Small intestine (tissue), 7 donors: Measurements from ENCODE around the gene DOCK1. TPM values are rescaled to one million over a fixed set of nuclear protein-coding genes. Genes with fewer than 3 reads are reported as not detected.

Source experiments
- DNase-seq, 2 donors: peaks; one replicate each; pipeline versions ENCODE4 v3.0.0 to v3.0.0-alpha.2; 2013
- FAIRE-seq: peaks from 2 replicates; lab custom pipeline; 2012; peaks lifted over from hg19 to GRCh38; lab: Jason Lieb, UNC
- H3K27ac ChIP-seq, 3 donors: one replicate each; pipeline ENCODE4 v1.5.1; 2013; ENCODE audit warnings: low read length in 2 of 3, mild to moderate bottlenecking in 2 of 3, control low read depth in 1 of 3, inconsistent platforms in 1 of 3, low read depth in 1 of 3, moderate library complexity in 1 of 3
- H3K27me3 ChIP-seq, 3 donors: one replicate each; pipeline ENCODE4 v1.6.1; 2013; ENCODE audit warnings: low read length in 3 of 3, inconsistent platforms in 1 of 3; ENCODE audit not compliant: control insufficient read depth in 3 of 3, insufficient read depth in 3 of 3
- H3K36me3 ChIP-seq, 3 donors: one replicate each; pipeline ENCODE4 v1.6.1; 2013; ENCODE audit warnings: low read length in 3 of 3, inconsistent platforms in 1 of 3, low read depth in 1 of 3, mild to moderate bottlenecking in 1 of 3, moderate library complexity in 1 of 3; ENCODE audit not compliant: control insufficient read depth in 3 of 3, insufficient read depth in 2 of 3
- H3K4me1 ChIP-seq, 3 donors: one replicate each; pipeline ENCODE4 v1.6.1; 2013; ENCODE audit warnings: low read length in 2 of 3, inconsistent platforms in 1 of 3, low read depth in 1 of 3, mild to moderate bottlenecking in 1 of 3, moderate library complexity in 1 of 3; ENCODE audit not compliant: control insufficient read depth in 3 of 3, insufficient read depth in 2 of 3
- H3K4me3 ChIP-seq, 3 donors: one replicate each; pipeline ENCODE4 v1.5.1; 2013; ENCODE audit warnings: low read length in 3 of 3, control low read depth in 1 of 3, inconsistent platforms in 1 of 3, low read depth in 1 of 3, mild to moderate bottlenecking in 1 of 3, moderate library complexity in 1 of 3
- H3K9me3 ChIP-seq, 2 donors: one replicate each; pipeline ENCODE4 v1.6.1; 2013; ENCODE audit warnings: low read depth in 1 of 2, low read length in 1 of 2; ENCODE audit not compliant: control insufficient read depth in 2 of 2, insufficient read depth in 1 of 2
- WGBS, 3 donors: extraction: QIAGEN DNeasy Blood & Tissue Kit; methylation state at CpG; one replicate each; pipeline ENCODE4 v1.1.7; 2013; 5-methylcytosine and 5-hydroxymethylcytosine counted together
- polyA plus RNA-seq, 4 donors: library from polyadenylated mRNA; stranded (reverse) in 3 of 4; unstranded in 1 of 4; fragments of 200-250 nt in 3 of 4; fragments of 120-200 nt in 1 of 4; gene quantifications; one replicate each; pipeline versions ENCODE4 v1.2.1 to v1.2.3, GENCODE V29; 2013
- donor health status: healthy with polysubstance abuse.
- donor health status: control.
- donor health status: control.
- donor health status: Bipolar disorder and iron deficiency.
- donor health status: healthy.

DOCK1 gene
- polyA plus RNA-seq, 4 donors = 16.8 to 27.0 (median 22.1) TPM

GRCh38 chr10:127090138-127090537 lies 184.9 kb downstream of the DOCK1 start:
- Histone ChIP-seq H3K4me3 (no peak overlapping the region), H3K27ac (peak overlapping the region in 1 of 3 donors; percentile 70), H3K4me1 (peaks cover 0 to 16% (median 0%) of the 10 kb centered on the region in 3 donors), H3K9me3 (no peaks in the 10 kb centered on the region), H3K27me3 (no peaks in the 10 kb centered on the region), H3K36me3 (peaks cover 0 to 29% (median 0%) of the 10 kb centered on the region in 3 donors)
- 13 to 68% (median 38%) methylated on average over 8 of the region's 8 CpGs for WGBS, 3 donors
- DNase-seq (peak; percentile 89 to 91), FAIRE-seq (no peak)

- DNase-seq (peak; percentile 63 to 84), FAIRE-seq (no peak)
- 31 to 74% (median 54%) methylated on average over 7 of the region's 7 CpGs for WGBS, 3 donors
Measured at GRCh38 chr10:127091354-127091753, 186.1 kb downstream of the DOCK1 start.

GRCh38 chr10:127092916-127093315 lies 187.7 kb downstream of the DOCK1 start:
- no peak overlapping the region for H3K4me3 ChIP-seq
- WGBS, 3 donors = 76 to 89% (median 82%) methylated on average over 8 to 9 of the region's 9 CpGs
- FAIRE-seq (no peak), DNase-seq (no peak)
- H3K9me3 ChIP-seq = no peaks in the 10 kb centered on the region
- no peak overlapping the region for H3K27ac ChIP-seq
- H3K4me1 ChIP-seq = peaks cover 0 to 16% (median 0%) of the 10 kb centered on the region in 3 donors
- peaks cover 0 to 30% (median 0%) of the 10 kb centered on the region in 3 donors for H3K36me3 ChIP-seq
- H3K27me3 ChIP-seq = no peaks in the 10 kb centered on the region

More at GRCh38 chr10:127091354-127091753, 186.1 kb downstream of the DOCK1 start:
- Histone ChIP-seq H3K4me3 (no peak overlapping the region), H3K27ac (peak overlapping the region in 1 of 3 donors; percentile 33), H3K27me3 (no peaks in the 10 kb centered on the region), H3K4me1 (peaks cover 0 to 16% (median 0%) of the 10 kb centered on the region in 3 donors), H3K9me3 (no peaks in the 10 kb centered on the region), H3K36me3 (peaks cover 0 to 28% (median 0%) of the 10 kb centered on the region in 3 donors)

- no peak for DNase-seq
- H3K27me3 ChIP-seq = no peaks in the 10 kb centered on the region
- peaks cover 0 to 9% (median 0%) of the 10 kb centered on the region in 3 donors for H3K4me1 ChIP-seq
- no peaks in the 10 kb centered on the region for H3K9me3 ChIP-seq
- no peak overlapping the region for H3K4me3 ChIP-seq
- H3K27ac ChIP-seq = no peak overlapping the region
- FAIRE-seq = no peak
- H3K36me3 ChIP-seq = peaks cover 0 to 35% (median 0%) of the 10 kb centered on the region in 3 donors
- 88 to 96% (median 93%) methylated on average over 4 of the region's 4 CpGs for WGBS, 3 donors
Measured at GRCh38 chr10:127094984-127095383, 189.8 kb downstream of the DOCK1 start.

- WGBS, 3 donors = 87 to 89% (median 89%) methylated on average over 10 of the region's 10 CpGs
- no peak for FAIRE-seq
Measured at GRCh38 chr10:127100983-127101615, 195.9 kb downstream of the DOCK1 start.

GRCh38 chr10:127102176-127102575 lies 196.9 kb downstream of the DOCK1 start:
- Histone ChIP-seq H3K27ac (no peak overlapping the region), H3K36me3 (peaks cover 0 to 26% (median 3%) of the 10 kb centered on the region in 3 donors)

More at GRCh38 chr10:127100983-127101615, 195.9 kb downstream of the DOCK1 start:
- DNase-seq = no peak
- Histone ChIP-seq H3K9me3 (peaks cover 0 to 4% of the 10 kb centered on the region in 2 donors), H3K27ac (no peak overlapping the region), H3K27me3 (no peaks in the 10 kb centered on the region), H3K4me3 (no peak overlapping the region), H3K36me3 (peaks cover 0 to 20% (median 0%) of the 10 kb centered on the region in 3 donors), H3K4me1 (no peaks in the 10 kb centered on the region)

GRCh38 chr10:127115100-127115499 lies 209.9 kb downstream of the DOCK1 start:
- Histone ChIP-seq H3K9me3 (no peaks in the 10 kb centered on the region), H3K27me3 (no peaks in the 10 kb centered on the region), H3K4me1 (no peaks in the 10 kb centered on the region), H3K27ac (no peak overlapping the region), H3K36me3 (peaks cover 0 to 14% (median 3%) of the 10 kb centered on the region in 3 donors), H3K4me3 (no peak overlapping the region)
- 86 to 98% (median 93%) methylated on average over 1 of the region's 1 CpG for WGBS, 3 donors
- DNase-seq (no peak), FAIRE-seq (no peak)

More at GRCh38 chr10:127102176-127102575, 196.9 kb downstream of the DOCK1 start:
- WGBS, 3 donors = 78 to 90% (median 85%) methylated on average over 3 of the region's 3 CpGs
- Histone ChIP-seq H3K9me3 (peaks cover 0 to 4% of the 10 kb centered on the region in 2 donors), H3K27me3 (no peaks in the 10 kb centered on the region), H3K4me3 (no peak overlapping the region), H3K4me1 (no peaks in the 10 kb centered on the region)
- FAIRE-seq (no peak), DNase-seq (no peak)

- Histone ChIP-seq H3K27me3 (no peaks in the 10 kb centered on the region), H3K4me1 (no peaks in the 10 kb centered on the region), H3K36me3 (peaks cover 0 to 17% (median 0%) of the 10 kb centered on the region in 3 donors), H3K9me3 (no peaks in the 10 kb centered on the region), H3K4me3 (no peak overlapping the region), H3K27ac (no peak overlapping the region)
- 47 to 48% (median 47%) methylated on average over 4 of the region's 4 CpGs for WGBS, 3 donors
- FAIRE-seq = no peak
- peak; percentile 40 to 72 for DNase-seq
Measured at GRCh38 chr10:127117125-127117524, 211.9 kb downstream of the DOCK1 start.
